Inflammatory macrophage treated with lipopolysaccharide for 1 hour (primary cell): ENCODE measurements around the gene ADAM33.

Experiments used
- DNase-seq, 2 donors: peaks; one replicate each; pipeline ENCODE4 v3.0.0-alpha.2; 2020 to 2022

The ADAM33 gene

GRCh38 chr20:3663031-3663701, 18.6 kb downstream of the ADAM33 start, which contains the start of gene GFRA4:
TSS of gene GFRA4 (minus strand) at chr20:3663399. CDS start at chr20:3663399, 0 bp downstream.
- no peak for DNase-seq

GRCh38 chr20:3661814-3662665, 19.8 kb downstream of the ADAM33 start:
- no peak for DNase-seq

GRCh38 chr20:3661060-3661813, 20.6 kb downstream of the ADAM33 start:
- DNase-seq, result no peak

GRCh38 chr20:3660262-3661059, 21.3 kb downstream of the ADAM33 start:
- peak in 1 of 2 donors; percentile 22 for DNase-seq

- DNase-seq, result no peak
These were observed 22.1 kb downstream of the ADAM33 start for GRCh38 chr20:3659492-3660261.

GRCh38 chr20:3658716-3659491, 22.9 kb downstream of the ADAM33 start:
- peak; percentile 16 to 29 for DNase-seq

GRCh38 chr20:3658019-3658715, 23.6 kb downstream of the ADAM33 start:
- DNase-seq, result no peak

GRCh38 chr20:3655131-3655405, 26.7 kb downstream of the ADAM33 start:
- no peak for DNase-seq

GRCh38 chr20:3654326-3655130, 27.3 kb downstream of the ADAM33 start:
- DNase-seq, result no peak

- no peak for DNase-seq
These were observed 27.9 kb downstream of the ADAM33 start for GRCh38 chr20:3653921-3654320.

- no peak for DNase-seq
These were observed 28.9 kb downstream of the ADAM33 start for GRCh38 chr20:3652676-3653596.

- no peak for DNase-seq
These were observed 29.6 kb downstream of the ADAM33 start for GRCh38 chr20:3652221-3652620.

GRCh38 chr20:3651204-3651962, 30.4 kb downstream of the ADAM33 start:
- DNase-seq, result peak in 1 of 2 donors; percentile 19

GRCh38 chr20:3648951-3649350, 32.9 kb downstream of the ADAM33 start:
- no peak for DNase-seq

- no peak for DNase-seq
These were observed 34.3 kb downstream of the ADAM33 start for GRCh38 chr20:3647473-3647872.

- DNase-seq, result no peak
These were observed 35.2 kb downstream of the ADAM33 start for GRCh38 chr20:3646651-3647050.

GRCh38 chr20:3646067-3646440, 35.8 kb downstream of the ADAM33 start:
- DNase-seq, result no peak
